ENCODE results near the gene PGAP1.

- no peak for TF ChIP-seq CTCF (IDR thresholded peaks at IDR 0.05; ENCODE audit: insufficient read depth, low read length, poor library complexity, severe bottlenecking)
- no peak for TF ChIP-seq EZH2phosphoT487 (conservative IDR thresholded peaks at IDR 0.05; ENCODE audit: low read length)
Measured at GRCh38 chr2:196962325-196962724, 35.8 kb upstream of the PGAP1 start.
